Activated T-helper 2 cell treated with anti-CD3 and anti-CD28 coated beads, Interferon-gamma antibody, Interleukin-2, Interleukin-4, amounts not matched to agents 10 μg/mL and 5 μg/mL and 100 μg/mL, durations not matched to agents 14 hours and 24 hours and 36 hours (primary cell): ENCODE data around the gene TOE1. TPM values are rescaled to one million over a fixed set of nuclear protein-coding genes. Genes with fewer than 3 reads are reported as not detected.
"Not testable (repeated sequence)": the region's sequence is repeated elsewhere in the genome, so short reads cannot be mapped to it uniquely, and the experiment has no call there.

ENCODE experiments used
- DNase-seq: peaks from one replicate; pipeline ENCODE4 v3.0.0; 2021; ENCODE audit warnings: low spot score
- H3K27ac Mint-ChIP-seq: one replicate; pipeline ENCODE4 v1.8.0; 2021; ENCODE audit warnings: mixed read lengths
- H3K27me3 Mint-ChIP-seq: one replicate; pipeline ENCODE4 v1.8.0; 2021; ENCODE audit warnings: low read depth, mixed read lengths
- H3K36me3 Mint-ChIP-seq: one replicate; pipeline ENCODE4 v1.8.0; 2021; ENCODE audit warnings: low read depth, mixed read lengths
- H3K4me1 Mint-ChIP-seq: one replicate; pipeline ENCODE4 v1.8.0; 2021; ENCODE audit warnings: low read depth, mixed read lengths
- H3K4me3 Mint-ChIP-seq: one replicate; pipeline ENCODE4 v1.8.0; 2021; ENCODE audit warnings: low read depth, mild to moderate bottlenecking, moderate library complexity, mixed read lengths
- H3K9me3 Mint-ChIP-seq: one replicate; pipeline ENCODE4 v1.8.0; 2021; ENCODE audit warnings: mixed read lengths
- intact Hi-C: fragments of 100-400 bp; cut with micrococcal nuclease; formaldehyde crosslinking; loops from one replicate; pipeline ENCODE4 v1.15.1; 2023
- total RNA-seq: library from RNA; stranded (reverse); gene quantifications from 2 replicates; pipeline ENCODE4 v1.2.3, GENCODE V29; 2022

TOE1 gene
- total RNA-seq, 1 donor from 2014 or later = 26.3 TPM

DNA sequence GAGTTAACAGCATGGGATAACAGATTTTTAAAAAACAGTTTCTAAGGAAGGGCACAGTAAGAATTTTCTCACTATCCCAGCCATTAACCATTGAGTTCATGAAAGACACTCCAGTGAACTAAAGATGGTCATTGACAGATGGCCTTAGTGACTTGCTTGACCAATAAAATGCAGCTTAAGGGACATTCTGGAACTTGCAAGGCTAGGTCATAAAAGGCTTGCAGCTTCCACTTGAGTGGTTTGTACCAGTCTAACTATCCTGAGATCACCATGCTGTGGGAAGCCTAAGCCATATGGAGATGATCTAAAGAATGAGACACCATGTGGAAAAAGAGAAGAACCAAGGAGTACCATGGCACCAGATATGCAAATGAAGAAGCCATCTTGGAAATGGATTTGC is 38.2 kb downstream of the TOE1 start:
- intact Hi-C loops = no loop called here
- H3K4me3 Mint-ChIP-seq = no peak overlapping the region
- no peaks in the 10 kb centered on the region for H3K9me3 Mint-ChIP-seq
- H3K27ac Mint-ChIP-seq = no peak overlapping the region
- H3K4me1 Mint-ChIP-seq = peaks cover 7% of the 10 kb centered on the region
- H3K27me3 Mint-ChIP-seq = peaks cover 3% of the 10 kb centered on the region
- no peak for DNase-seq
- H3K36me3 Mint-ChIP-seq = no peaks in the 10 kb centered on the region

DNA sequence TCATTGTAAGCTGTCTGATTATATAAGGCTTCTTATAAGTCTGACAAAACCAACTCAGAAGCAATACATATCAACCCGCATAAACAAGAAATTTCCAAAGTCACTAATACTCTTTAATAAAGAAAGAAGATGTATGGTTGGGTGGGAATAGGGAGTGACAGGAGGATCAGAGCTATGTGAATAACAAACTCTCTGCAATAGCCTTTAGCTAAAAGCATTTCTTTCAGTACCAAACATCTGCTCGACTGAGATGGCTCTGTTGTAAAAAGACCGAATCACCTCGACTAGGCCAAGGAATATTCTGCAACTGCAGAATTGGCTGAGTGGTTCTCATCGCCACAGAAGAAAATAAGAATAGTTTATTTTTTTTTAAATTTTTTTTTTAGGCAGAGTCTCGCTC is 39.6 kb downstream of the TOE1 start:
- intact Hi-C loops = no loop called here
- Mint-ChIP-seq H3K9me3 (no peaks in the 10 kb centered on the region), H3K27me3 (peaks cover 3% of the 10 kb centered on the region), H3K36me3 (no peaks in the 10 kb centered on the region), H3K4me3 (no peak overlapping the region), H3K4me1 (peaks cover 3% of the 10 kb centered on the region), H3K27ac (no peak overlapping the region)
- DNase-seq = no peak

DNA sequence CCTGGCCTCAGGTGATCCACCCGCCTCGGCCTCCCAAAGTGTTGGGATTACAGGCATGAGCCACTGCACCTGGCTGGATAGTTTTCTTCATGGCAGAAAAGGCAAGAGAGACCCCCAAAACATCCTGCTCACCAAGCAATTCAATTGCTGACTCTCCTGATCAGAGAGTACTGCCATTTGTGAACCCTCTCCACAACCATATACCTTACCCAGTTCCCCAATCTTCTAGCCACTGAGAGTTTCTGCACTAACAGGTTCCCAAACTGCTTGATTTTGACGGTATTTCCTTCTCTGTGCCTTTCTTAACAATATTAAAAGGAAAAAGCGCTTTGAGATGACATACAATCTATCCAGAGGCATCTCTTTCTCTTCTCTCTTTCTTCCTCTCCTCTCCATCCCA is 40.2 kb downstream of the TOE1 start:
- Mint-ChIP-seq H3K4me1 (no peaks in the 10 kb centered on the region), H3K36me3 (no peaks in the 10 kb centered on the region), H3K4me3 (no peak overlapping the region), H3K9me3 (no peaks in the 10 kb centered on the region), H3K27ac (no peak overlapping the region), H3K27me3 (peaks cover 3% of the 10 kb centered on the region)
- DNase-seq = no peak
- intact Hi-C loops = no loop called here

DNA sequence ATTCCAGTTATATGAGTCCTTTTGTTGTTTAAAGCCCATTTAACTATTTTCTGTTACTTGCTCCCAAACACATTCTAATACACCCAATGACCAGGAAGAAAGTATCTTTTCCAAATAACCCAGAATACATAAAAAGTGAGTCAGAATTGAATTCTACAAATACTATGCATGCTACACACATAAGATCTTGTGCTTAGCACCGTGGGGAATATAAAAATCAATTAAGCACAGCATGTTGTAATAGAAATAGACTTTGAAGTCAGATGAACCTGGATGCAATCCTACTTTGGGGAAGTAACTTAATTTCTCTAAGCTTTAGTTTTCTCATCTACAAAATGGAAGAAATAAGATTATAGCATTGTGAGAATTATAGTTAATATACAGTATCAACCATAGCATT is 40.8 kb downstream of the TOE1 start:
- no peak overlapping the region for H3K27ac Mint-ChIP-seq
- H3K27me3 Mint-ChIP-seq = peaks cover 3% of the 10 kb centered on the region
- H3K36me3 Mint-ChIP-seq = no peaks in the 10 kb centered on the region
- H3K4me3 Mint-ChIP-seq = no peak overlapping the region
- no peak for DNase-seq
- no peaks in the 10 kb centered on the region for H3K9me3 Mint-ChIP-seq
- intact Hi-C loops = no loop called here
- H3K4me1 Mint-ChIP-seq = no peaks in the 10 kb centered on the region

DNA sequence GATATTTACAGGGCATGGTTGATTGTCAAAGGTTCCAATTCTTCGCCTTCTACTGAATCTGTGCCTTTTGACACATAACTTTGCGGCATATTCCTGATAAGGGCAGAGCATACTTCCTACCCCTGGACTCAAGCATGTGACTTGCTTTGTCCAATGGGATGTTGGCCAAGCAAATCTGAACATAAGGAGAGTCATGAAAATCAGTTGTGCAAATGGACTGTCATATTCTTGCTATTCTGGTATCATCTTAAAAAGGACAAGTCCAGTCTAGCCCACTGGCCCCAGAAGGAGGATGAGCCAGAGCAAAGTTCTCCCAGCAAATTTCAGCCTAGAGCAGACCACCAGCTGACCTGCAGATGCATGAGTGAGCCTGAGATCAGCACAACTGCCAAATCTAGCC is 41.3 kb downstream of the TOE1 start:
- intact Hi-C loops = no loop called here
- Mint-ChIP-seq H3K36me3 (no peaks in the 10 kb centered on the region), H3K4me3 (no peak overlapping the region), H3K27me3 (peaks cover 3% of the 10 kb centered on the region), H3K4me1 (no peaks in the 10 kb centered on the region), H3K9me3 (no peaks in the 10 kb centered on the region), H3K27ac (no peak overlapping the region)
- no peak for DNase-seq

DNA sequence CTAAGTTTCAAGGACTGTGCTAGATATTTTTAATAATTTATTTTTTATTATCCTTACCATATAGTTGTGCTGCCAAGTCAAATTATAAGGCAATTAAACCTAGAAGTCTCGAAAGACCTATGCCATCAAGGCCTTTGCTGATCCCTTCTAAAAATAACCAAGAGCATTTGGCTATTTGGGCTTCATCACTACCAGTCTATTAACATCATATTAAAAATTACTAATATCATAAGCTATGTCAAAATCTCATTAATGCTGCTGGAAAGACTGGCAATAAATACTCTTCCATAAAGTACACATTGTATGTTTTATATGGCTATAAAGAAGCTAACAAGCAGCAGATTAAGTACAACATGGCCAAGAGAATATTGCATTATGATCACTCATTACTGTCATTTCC is 43.2 kb downstream of the TOE1 start:
- intact Hi-C loops = no loop called here
- no peaks in the 10 kb centered on the region for H3K9me3 Mint-ChIP-seq
- H3K4me1 Mint-ChIP-seq = no peaks in the 10 kb centered on the region
- H3K36me3 Mint-ChIP-seq = no peaks in the 10 kb centered on the region
- no peak overlapping the region for H3K4me3 Mint-ChIP-seq
- H3K27ac Mint-ChIP-seq = no peak overlapping the region
- no peak for DNase-seq
- H3K27me3 Mint-ChIP-seq = peaks cover 3% of the 10 kb centered on the region

DNA sequence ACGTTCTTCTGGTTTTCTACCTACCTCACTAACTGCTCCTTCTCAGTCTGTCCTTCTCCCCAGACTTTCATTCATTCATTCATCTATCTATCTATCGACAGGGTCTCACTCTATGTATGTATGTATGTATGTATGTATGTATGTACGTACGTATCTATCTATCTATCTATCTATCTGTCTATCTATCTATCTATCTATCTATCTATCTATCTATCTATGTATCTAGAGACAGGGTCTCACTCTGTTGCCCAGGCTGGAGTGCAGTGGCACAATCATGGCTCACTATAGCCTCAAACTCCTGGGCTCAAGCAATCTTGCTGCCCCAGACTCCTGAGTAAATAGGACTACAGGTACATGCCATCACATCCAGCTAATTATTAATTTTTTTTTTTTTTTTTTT is 44.2 kb downstream of the TOE1 start:
- DNase-seq, H3K27me3 Mint-ChIP-seq, H3K4me3 Mint-ChIP-seq, H3K27ac Mint-ChIP-seq, intact Hi-C loops, H3K4me1 Mint-ChIP-seq, H3K36me3 Mint-ChIP-seq, H3K9me3 Mint-ChIP-seq: not testable (repeated sequence)

DNA sequence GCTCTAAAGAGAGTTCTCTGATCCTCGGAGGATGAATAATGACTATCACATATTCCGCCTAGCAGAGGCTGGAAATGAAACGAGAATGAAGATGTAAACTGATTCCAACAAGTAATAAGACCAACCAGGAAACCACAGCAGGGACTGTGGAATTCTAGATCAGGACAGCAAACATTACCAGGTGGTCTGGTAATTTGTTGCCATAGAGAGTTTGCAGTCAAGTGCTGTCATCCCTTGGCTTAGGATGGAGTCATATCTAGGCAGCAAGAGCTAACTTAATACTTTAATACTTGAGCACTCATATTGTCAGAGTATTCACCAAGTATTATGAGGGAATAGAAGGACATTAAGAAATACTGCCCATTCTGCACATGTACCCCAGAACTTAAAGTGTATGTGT is 45.3 kb downstream of the TOE1 start:
- Mint-ChIP-seq H3K9me3 (no peaks in the 10 kb centered on the region), H3K27me3 (peaks cover 3% of the 10 kb centered on the region), H3K4me3 (no peak overlapping the region), H3K4me1 (no peaks in the 10 kb centered on the region), H3K27ac (no peak overlapping the region), H3K36me3 (no peaks in the 10 kb centered on the region)
- intact Hi-C loops = no loop called here
- no peak for DNase-seq

DNA sequence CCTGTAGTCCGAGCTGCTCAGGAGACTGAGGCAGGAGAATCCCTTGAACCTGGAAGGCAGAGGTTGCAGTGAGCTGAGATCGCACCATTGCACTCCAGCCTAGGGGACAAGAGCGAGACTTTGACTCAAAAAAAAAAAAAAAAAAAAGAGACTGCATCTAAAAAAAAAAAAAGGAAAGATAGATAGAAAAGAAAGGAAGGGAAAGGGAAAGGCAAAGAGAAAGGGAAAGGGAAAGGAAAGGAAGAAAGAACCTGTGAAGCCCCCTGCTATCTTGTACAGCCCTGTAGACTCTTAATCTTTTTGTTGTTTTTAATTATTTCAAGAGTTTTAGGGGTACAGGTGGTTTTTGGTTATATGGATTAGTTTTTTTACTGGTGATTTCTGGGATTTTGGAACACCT is 46.2 kb downstream of the TOE1 start:
- no peaks in the 10 kb centered on the region for H3K36me3 Mint-ChIP-seq
- intact Hi-C loops = no loop called here
- no peak overlapping the region for H3K4me3 Mint-ChIP-seq
- H3K9me3 Mint-ChIP-seq = no peaks in the 10 kb centered on the region
- H3K27me3 Mint-ChIP-seq = peaks cover 2% of the 10 kb centered on the region
- no peak for DNase-seq
- no peak overlapping the region for H3K27ac Mint-ChIP-seq
- H3K4me1 Mint-ChIP-seq = no peaks in the 10 kb centered on the region

Other genes starting within 250 kb of the TOE1 start
- 0.14 and 0.21 TPM in 2 replicates for gene ZSWIM5, start 133.6 kb upstream of the TOE1 start, total RNA-seq
- gene HPDL, start 13.3 kb upstream of the TOE1 start, total RNA-seq = 26.8 and 29.0 TPM in 2 replicates
- 50.1 and 50.9 TPM in 2 replicates for gene MUTYH, start 270 bp downstream of the TOE1 start, total RNA-seq
- 2.3 and 2.9 TPM in 2 replicates for gene TESK2, start 151.0 kb downstream of the TOE1 start, total RNA-seq
- 3.5 and 4.0 TPM in 2 replicates for gene CCDC163, start 159.9 kb downstream of the TOE1 start, total RNA-seq
- gene MMACHC, start 160.1 kb downstream of the TOE1 start, total RNA-seq = 8.0 and 9.4 TPM in 2 replicates
- 703 and 712 TPM in 2 replicates for gene PRDX1, start 181.7 kb downstream of the TOE1 start, total RNA-seq
- gene AKR1A1, start 210.7 kb downstream of the TOE1 start, total RNA-seq = 191 and 210 TPM in 2 replicates
- gene NASP, start 243.9 kb downstream of the TOE1 start, total RNA-seq = 253 and 265 TPM in 2 replicates